Peyer's patch (tissue), 4 donors: ENCODE data around the gene PHGDH. TPM values are rescaled to one million over a fixed set of nuclear protein-coding genes. Genes with fewer than 3 reads are reported as not detected.

ENCODE experiments used
- DNase-seq, 3 donors: peaks; one replicate each; pipeline ENCODE4 v3.0.0-alpha.2; 2017 to 2019
- H3K27ac ChIP-seq, 4 donors: fragments of 200-600 bp; sonication (generic); one replicate each; pipeline ENCODE4 v1.5.1; 2016 to 2019
- H3K27me3 ChIP-seq, 2 donors: fragments of 200-600 bp; sonication (generic); one replicate each; pipeline ENCODE4 v1.5.1; 2019
- H3K36me3 ChIP-seq, 3 donors: fragments of 200-600 bp; sonication (generic); one replicate each; pipeline ENCODE4 v1.5.1; 2016 to 2019
- H3K4me1 ChIP-seq, 4 donors: fragments of 200-600 bp; sonication (generic); one replicate each; pipeline ENCODE4 v1.5.1; 2016 to 2019
- H3K4me3 ChIP-seq, 4 donors: fragments of 200-600 bp; sonication (generic); 1 replicate in 3 of 4; 2 replicates in 1 of 4; pipeline ENCODE4 v1.5.1; 2016 to 2019; ENCODE audit warnings: mild to moderate bottlenecking in 1 of 4
- H3K9me3 ChIP-seq, 4 donors: fragments of 200-600 bp; sonication (generic); one replicate each; pipeline ENCODE4 v1.5.1; 2016 to 2019; ENCODE audit warnings: mild to moderate bottlenecking in 1 of 4
- POLR2A ChIP-seq, 2 donors: fragments of 450-650 bp; IDR thresholded peaks; one replicate each; pipeline ENCODE4 v1.5.1; 2017; ENCODE audit warnings: antibody characterized with exemption in 2 of 2, mild to moderate bottlenecking in 2 of 2, moderate library complexity in 2 of 2
- total RNA-seq, 4 donors: library from RNA; depleted of rRNA; stranded (reverse); fragments of >200 nt; gene quantifications; one replicate each; pipeline ENCODE4 v1.1.0, GENCODE V29; 2016
- TF ChIP-seq, protein P1 (sequence below), 6 experiments: fragments of 450-650 bp in 4 of 6; fragments of 200-600 bp in 2 of 6; sonication (generic) in 1 of 6; IDR thresholded peaks; one replicate each; pipeline ENCODE4 v1.5.1; 2017 to 2019; ENCODE audit warnings: antibody characterized with exemption in 6 of 6, mild to moderate bottlenecking in 3 of 6, moderate library complexity in 1 of 6

Gene PHGDH
- total RNA-seq, 4 donors from 2014 or later, result 2.8 to 19.0 (median 4.3) TPM

DNA sequence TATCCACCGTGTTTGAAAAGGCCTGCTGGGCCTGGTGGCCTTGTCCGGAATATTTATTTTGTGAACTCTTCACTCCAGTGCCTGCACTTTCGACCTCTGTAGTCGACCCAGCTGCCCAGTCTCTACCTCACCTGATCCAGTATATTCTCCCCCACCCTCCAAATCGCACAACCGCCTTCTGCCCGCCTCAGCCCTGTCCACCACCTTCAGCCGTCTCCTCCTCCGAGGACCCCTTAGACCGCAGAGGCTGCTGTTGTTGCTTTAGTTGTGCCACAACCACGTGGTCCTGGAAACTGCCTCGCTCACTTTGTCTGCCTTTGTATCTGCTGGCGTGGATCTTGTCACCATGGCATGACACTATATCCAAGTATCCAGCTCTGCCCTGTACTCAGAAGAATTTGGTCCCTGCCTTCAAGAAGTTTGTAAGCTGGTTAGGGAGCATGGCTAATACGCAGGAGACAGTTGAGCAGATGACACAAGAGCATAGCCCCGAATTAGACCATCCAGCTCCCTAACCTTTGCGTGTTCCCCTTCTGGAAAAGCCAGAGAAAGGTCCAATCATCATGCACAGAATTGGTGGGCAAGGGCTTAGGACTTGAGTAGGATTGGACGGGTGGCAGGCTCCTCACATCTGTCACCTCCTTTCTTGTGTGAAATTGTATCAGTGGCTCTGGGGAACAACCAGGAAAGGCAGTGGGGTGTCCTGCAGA lies 1.5 kb downstream of the PHGDH start:
- peak overlapping the region in 2 of 4 donors; percentile 54 to 66 for H3K4me3 ChIP-seq

DNA sequence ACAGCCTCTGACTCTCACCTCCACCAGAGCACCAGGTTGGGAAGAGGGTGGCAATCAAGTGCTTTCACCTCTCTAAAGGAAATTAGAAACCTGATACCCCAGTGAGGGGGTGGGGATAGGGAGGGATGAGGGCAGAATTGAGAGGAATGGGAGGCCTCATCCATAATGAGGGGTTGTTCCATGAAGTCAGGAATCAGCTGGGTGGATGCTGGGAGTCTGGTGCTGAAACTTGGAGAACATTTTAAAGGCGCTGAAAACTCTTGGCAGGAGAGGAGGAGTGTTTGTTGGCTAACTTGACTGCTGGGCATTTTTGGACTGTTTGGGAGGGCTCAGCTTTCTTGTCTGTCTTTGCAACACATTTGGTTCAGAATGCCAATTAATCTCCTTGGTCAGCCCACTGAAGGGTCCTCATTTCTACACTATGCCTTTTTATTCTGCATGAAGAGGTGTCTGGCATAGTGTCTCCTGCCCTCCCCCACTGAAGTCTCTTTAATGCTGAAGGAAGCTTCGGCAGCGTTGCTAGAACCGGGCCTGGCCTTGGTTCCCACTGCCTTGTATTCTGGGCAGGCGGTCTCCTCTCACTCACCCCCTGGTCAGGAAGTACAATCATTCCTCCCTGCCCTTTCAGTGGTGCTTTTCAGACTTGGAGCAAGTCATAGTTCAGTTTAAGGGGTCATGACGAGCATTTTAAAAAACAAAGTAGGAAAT lies 2.2 kb downstream of the PHGDH start:
- Histone ChIP-seq H3K27ac (no peak overlapping the region), H3K9me3 (no peaks in the 10 kb centered on the region), H3K36me3 (no peaks in the 10 kb centered on the region), H3K4me3 (no peak overlapping the region), H3K4me1 (peaks cover 0 to 13% (median 2%) of the 10 kb centered on the region in 4 donors), H3K27me3 (no peaks in the 10 kb centered on the region)
- DNase-seq, result no peak
- TF ChIP-seq, protein P1, sequence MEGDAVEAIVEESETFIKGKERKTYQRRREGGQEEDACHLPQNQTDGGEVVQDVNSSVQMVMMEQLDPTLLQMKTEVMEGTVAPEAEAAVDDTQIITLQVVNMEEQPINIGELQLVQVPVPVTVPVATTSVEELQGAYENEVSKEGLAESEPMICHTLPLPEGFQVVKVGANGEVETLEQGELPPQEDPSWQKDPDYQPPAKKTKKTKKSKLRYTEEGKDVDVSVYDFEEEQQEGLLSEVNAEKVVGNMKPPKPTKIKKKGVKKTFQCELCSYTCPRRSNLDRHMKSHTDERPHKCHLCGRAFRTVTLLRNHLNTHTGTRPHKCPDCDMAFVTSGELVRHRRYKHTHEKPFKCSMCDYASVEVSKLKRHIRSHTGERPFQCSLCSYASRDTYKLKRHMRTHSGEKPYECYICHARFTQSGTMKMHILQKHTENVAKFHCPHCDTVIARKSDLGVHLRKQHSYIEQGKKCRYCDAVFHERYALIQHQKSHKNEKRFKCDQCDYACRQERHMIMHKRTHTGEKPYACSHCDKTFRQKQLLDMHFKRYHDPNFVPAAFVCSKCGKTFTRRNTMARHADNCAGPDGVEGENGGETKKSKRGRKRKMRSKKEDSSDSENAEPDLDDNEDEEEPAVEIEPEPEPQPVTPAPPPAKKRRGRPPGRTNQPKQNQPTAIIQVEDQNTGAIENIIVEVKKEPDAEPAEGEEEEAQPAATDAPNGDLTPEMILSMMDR (IDR thresholded peaks at IDR 0.05), result no peak
- no peak for TF ChIP-seq POLR2A (IDR thresholded peaks at IDR 0.05)

More for the DNA sequence above, 1.5 kb downstream of the PHGDH start:
- no peak for DNase-seq
- TF ChIP-seq, protein P1 (IDR thresholded peaks at IDR 0.05), result no peak
- TF ChIP-seq POLR2A (IDR thresholded peaks at IDR 0.05), result no peak
- peaks cover 0 to 13% (median 2%) of the 10 kb centered on the region in 4 donors for H3K4me1 ChIP-seq
- no peaks in the 10 kb centered on the region for H3K36me3 ChIP-seq
- peak overlapping the region in 3 of 4 donors; percentile 38 to 76 (median 60) for H3K27ac ChIP-seq
- no peaks in the 10 kb centered on the region for H3K27me3 ChIP-seq
- H3K9me3 ChIP-seq, result no peaks in the 10 kb centered on the region

DNA sequence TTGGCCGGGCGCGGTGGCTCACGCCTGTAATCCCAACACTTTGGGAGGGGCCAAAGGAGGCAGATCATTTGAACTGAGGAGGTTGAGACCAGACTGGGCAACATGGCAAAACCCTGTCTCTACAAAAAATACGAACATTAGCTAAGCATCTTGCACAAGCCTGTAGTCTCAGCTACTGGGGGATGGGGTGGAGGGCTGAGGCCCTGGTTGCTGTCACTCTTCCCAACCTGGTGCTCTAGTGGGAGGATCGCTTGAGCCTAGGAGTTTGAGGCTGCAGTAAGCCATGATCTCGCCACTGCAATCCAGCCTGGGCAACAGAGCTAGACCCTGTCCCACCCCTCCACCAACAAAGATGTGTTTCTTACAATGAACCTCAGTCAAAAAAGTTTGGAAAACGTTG lies 2.8 kb downstream of the PHGDH start:
- no peak overlapping the region for H3K4me3 ChIP-seq
- TF ChIP-seq, protein P1 (IDR thresholded peaks at IDR 0.05), result no peak
- no peak for TF ChIP-seq POLR2A (IDR thresholded peaks at IDR 0.05)
- DNase-seq, result no peak

DNA sequence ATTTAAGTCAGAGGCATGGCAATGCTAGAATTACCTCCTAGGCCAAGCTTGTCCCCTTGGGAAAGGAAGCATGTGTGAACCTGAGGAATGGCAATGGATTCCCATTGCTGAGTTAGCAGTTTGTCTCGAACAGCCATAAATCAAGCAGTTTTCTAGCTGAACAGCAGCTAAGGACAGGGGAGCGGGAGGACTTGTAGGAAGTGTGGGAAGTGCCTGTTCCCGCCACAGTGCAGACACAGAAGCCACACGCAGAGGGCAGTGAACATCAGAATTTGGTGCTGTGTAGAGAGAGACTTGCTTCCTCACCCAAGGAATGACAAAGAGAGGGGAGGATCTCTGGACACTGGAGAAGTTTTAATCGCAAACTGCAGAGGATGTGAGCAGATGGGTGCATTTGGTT lies 3.8 kb downstream of the PHGDH start:
- TF ChIP-seq, protein P1 (IDR thresholded peaks at IDR 0.05), result no peak
- no peak for TF ChIP-seq POLR2A (IDR thresholded peaks at IDR 0.05)
- Histone ChIP-seq H3K27me3 (no peaks in the 10 kb centered on the region), H3K4me3 (no peak overlapping the region), H3K36me3 (no peaks in the 10 kb centered on the region), H3K27ac (no peak overlapping the region), H3K4me1 (peaks cover 0 to 13% (median 2%) of the 10 kb centered on the region in 4 donors), H3K9me3 (no peaks in the 10 kb centered on the region)
- DNase-seq, result no peak

More for the DNA sequence above, 2.8 kb downstream of the PHGDH start:
- Histone ChIP-seq H3K27me3 (no peaks in the 10 kb centered on the region), H3K9me3 (no peaks in the 10 kb centered on the region), H3K4me1 (peaks cover 0 to 13% (median 2%) of the 10 kb centered on the region in 4 donors), H3K36me3 (no peaks in the 10 kb centered on the region), H3K27ac (no peak overlapping the region)

DNA sequence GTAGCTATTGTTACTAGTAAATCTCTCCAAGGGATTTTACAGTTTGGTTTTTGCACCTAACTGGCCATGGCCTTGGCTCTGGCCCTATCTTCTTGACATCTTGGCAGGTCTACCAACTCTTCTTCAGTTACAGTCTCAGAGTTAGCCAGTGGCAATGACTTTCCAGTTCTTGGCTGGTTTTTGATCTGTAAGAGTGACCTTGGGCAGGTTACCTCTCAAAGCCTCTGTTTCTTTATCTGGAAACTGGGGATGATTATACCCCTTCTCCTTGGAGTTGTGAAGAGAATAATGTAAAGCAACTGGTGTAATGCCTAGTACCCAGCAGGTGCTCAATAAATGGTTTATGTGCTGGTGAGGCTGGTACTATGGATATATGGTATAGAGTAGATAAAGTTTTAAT lies 6.7 kb downstream of the PHGDH start:
- no peaks in the 10 kb centered on the region for H3K36me3 ChIP-seq
- TF ChIP-seq POLR2A (IDR thresholded peaks at IDR 0.05), result no peak
- TF ChIP-seq, protein P1 (IDR thresholded peaks at IDR 0.05), result no peak
- H3K4me3 ChIP-seq, result no peak overlapping the region
- no peak overlapping the region for H3K27ac ChIP-seq
- H3K9me3 ChIP-seq, result no peaks in the 10 kb centered on the region
- DNase-seq, result no peak
- no peaks in the 10 kb centered on the region for H3K4me1 ChIP-seq
- H3K27me3 ChIP-seq, result no peaks in the 10 kb centered on the region
